Activated B cell treated with CpG ODN at 0.5 μM for 24 hours (primary cell): ENCODE results near the gene GMEB2. TPM values are rescaled to one million over a fixed set of nuclear protein-coding genes. Genes with fewer than 3 reads are reported as not detected.
"Not testable (repeated sequence)": the region's sequence is repeated elsewhere in the genome, so short reads cannot be mapped to it uniquely, and the experiment has no call there.

Source experiments
- ATAC-seq: fragments of 200-7000 bp; cut with Tn5 transposase; one replicate; pipeline ENCODE4 v1.10.0; 2021; ENCODE audit warnings: low read depth, mild to moderate bottlenecking, moderate library complexity
- CTCF ChIA-PET: fragments of 350-600 bp; sonication (Branson Sonifier 250); formaldehyde crosslinking; loops from one replicate; lab custom pipeline; 2021; ENCODE audit warnings: antibody characterized with exemption; lab: Charles Lee
- POLR2A ChIA-PET: fragments of 350-600 bp; sonication (Branson Sonifier 250); formaldehyde crosslinking; loops from one replicate; lab custom pipeline; 2021; ENCODE audit warnings: antibody characterized with exemption; lab: Charles Lee
- DNase-seq: peaks from one replicate; pipeline ENCODE4 v3.0.0; 2022
- H3K27ac Mint-ChIP-seq: one replicate; pipeline ENCODE4 v1.8.0; 2020; ENCODE audit warnings: mixed read lengths
- H3K27me3 Mint-ChIP-seq: one replicate; pipeline ENCODE4 v1.8.0; 2021; ENCODE audit warnings: mixed read lengths
- H3K36me3 Mint-ChIP-seq: one replicate; pipeline ENCODE4 v1.8.0; 2021; ENCODE audit warnings: low read depth, mixed read lengths
- H3K4me1 Mint-ChIP-seq: one replicate; pipeline ENCODE4 v1.8.0; 2021; ENCODE audit warnings: mixed read lengths
- H3K4me3 Mint-ChIP-seq: one replicate; pipeline ENCODE4 v1.8.0; 2020; ENCODE audit warnings: mild to moderate bottlenecking, mixed read lengths
- H3K9me3 Mint-ChIP-seq: one replicate; pipeline ENCODE4 v1.8.0; 2020; ENCODE audit warnings: mixed read lengths
- CTCF ChIP-seq: fragments of 200-600 bp; IDR thresholded peaks from one replicate; pipeline ENCODE4 v1.8.0; 2022; ENCODE audit warnings: antibody characterized with exemption, mild to moderate bottlenecking
- intact Hi-C: fragments of 100-400 bp; cut with micrococcal nuclease; formaldehyde crosslinking; loops from one replicate; pipeline ENCODE4 v1.15.1; 2024
- total RNA-seq: library from RNA; stranded (reverse); gene quantifications from 2 replicates; pipeline ENCODE4 v1.2.3, GENCODE V29; 2022

The GMEB2 gene
- total RNA-seq, 1 donor from 2014 or later = 16.9 TPM

GRCh38 chr20:63639093-63639975 lies 12.4 kb upstream of the GMEB2 start:
- peaks cover 2% of the 10 kb centered on the region for H3K36me3 Mint-ChIP-seq
- POLR2A ChIA-PET = interaction anchor here (0.7 to 6.6 kb wide), 6 partner anchors 8 to 118 kb away, joined by 3 to 161 read pairs (median 6); partner anchors contain the start of genes GMEB2 and RTEL1
- DNase-seq (peak; percentile 52), ATAC-seq (peak; percentile 42)
- H3K27me3 Mint-ChIP-seq = no peaks in the 10 kb centered on the region
- CTCF ChIA-PET = no interaction called here
- H3K9me3 Mint-ChIP-seq = peaks cover 2% of the 10 kb centered on the region
- peak overlapping the region; percentile 84 for H3K4me3 Mint-ChIP-seq
- H3K27ac Mint-ChIP-seq = peak overlapping the region; percentile 99
- no peak for TF ChIP-seq CTCF
- intact Hi-C loops = loop anchor here (1.0 to 5.0 kb wide), 3 partner anchors 12 to 258 kb away; partner anchors contain the start of genes ARFRP1, DNAJC5, GMEB2 and ZGPAT
- peaks cover 57% of the 10 kb centered on the region for H3K4me1 Mint-ChIP-seq

- no peak overlapping the region for H3K4me3 Mint-ChIP-seq
- peaks cover 2% of the 10 kb centered on the region for H3K9me3 Mint-ChIP-seq
- peaks cover 71% of the 10 kb centered on the region for H3K4me1 Mint-ChIP-seq
- intact Hi-C loops = loop anchor here (5.0 kb wide), 2 partner anchors 70 to 260 kb away; partner anchors contain the start of genes ARFRP1, DNAJC5 and ZGPAT
- CTCF ChIA-PET = interaction anchor here (1.3 kb wide), 1 partner anchor 12 kb away, joined by 3 read pairs; no protein-coding TSS in a partner anchor
- DNase-seq = no peak
- H3K36me3 Mint-ChIP-seq = peaks cover 2% of the 10 kb centered on the region
- ATAC-seq = no peak
- H3K27me3 Mint-ChIP-seq = no peaks in the 10 kb centered on the region
- POLR2A ChIA-PET = interaction anchor here (0.7 to 3.4 kb wide), 4 partner anchors 11 to 116 kb away, joined by 3 to 79 read pairs (median 4); partner anchors contain the start of genes GMEB2 and PPDPF
- no peak for TF ChIP-seq CTCF
- peak overlapping the region; percentile 99 for H3K27ac Mint-ChIP-seq
These were observed 10.1 kb upstream of the GMEB2 start for GRCh38 chr20:63636752-63637628.

GRCh38 chr20:63635431-63636141 lies 8.7 kb upstream of the GMEB2 start:
- Mint-ChIP-seq H3K4me3 (peak overlapping the region; percentile 64), H3K27me3 (no peaks in the 10 kb centered on the region), H3K36me3 (peaks cover 2% of the 10 kb centered on the region), H3K4me1 (peaks cover 83% of the 10 kb centered on the region), H3K9me3 (peaks cover 2% of the 10 kb centered on the region), H3K27ac (peak overlapping the region; percentile 97)
- POLR2A ChIA-PET = interaction anchor here (0.6 to 3.4 kb wide), 7 partner anchors 10 to 228 kb away, joined by 3 to 79 read pairs (median 4); partner anchors contain the start of genes GMEB2, PTK6 and RTEL1
- ATAC-seq (peak; percentile 65), DNase-seq (peak; percentile 57)
- CTCF ChIA-PET = interaction anchor here (1.4 kb wide), 1 partner anchor 55 kb away, joined by 3 read pairs; no protein-coding TSS in a partner anchor
- intact Hi-C loops = loop anchor here (1.0 to 5.0 kb wide), 3 partner anchors 8 to 262 kb away; partner anchors contain the start of genes ARFRP1, DNAJC5, GMEB2 and ZGPAT
- TF ChIP-seq CTCF = no peak

- POLR2A ChIA-PET = no interaction called here
These were observed 6.8 kb upstream of the GMEB2 start for GRCh38 chr20:63633732-63634131.

GRCh38 chr20:63631426-63631825 lies 4.5 kb upstream of the GMEB2 start:
- intact Hi-C loops, DNase-seq, H3K9me3 Mint-ChIP-seq, H3K27me3 Mint-ChIP-seq, ATAC-seq: not testable (repeated sequence)
- peak overlapping the region; percentile 84 for H3K27ac Mint-ChIP-seq
- CTCF ChIA-PET = interaction anchor here (1.2 to 1.8 kb wide), 2 partner anchors 10 to 11 kb away, joined by 6 to 10 read pairs; no protein-coding TSS in a partner anchor
- peak overlapping the region; percentile 62 for H3K4me3 Mint-ChIP-seq
- POLR2A ChIA-PET = interaction anchor here (0.7 to 4.6 kb wide), 6 partner anchors 8 to 111 kb away, joined by 3 to 68 read pairs (median 8); partner anchors contain the start of genes HELZ2, PPDPF and PTK6
- H3K4me1 Mint-ChIP-seq = peaks cover 70% of the 10 kb centered on the region
- peaks cover 13% of the 10 kb centered on the region for H3K36me3 Mint-ChIP-seq

More at GRCh38 chr20:63633732-63634131, 6.8 kb upstream of the GMEB2 start:
- Mint-ChIP-seq H3K27me3 (no peaks in the 10 kb centered on the region), H3K4me1 (peaks cover 82% of the 10 kb centered on the region), H3K9me3 (no peaks in the 10 kb centered on the region), H3K36me3 (peaks cover 6% of the 10 kb centered on the region), H3K27ac (peak overlapping the region; percentile 84), H3K4me3 (no peak overlapping the region)
- no peak for ATAC-seq
- TF ChIP-seq CTCF = no peak
- CTCF ChIA-PET = interaction anchor here (0.6 kb wide), 1 partner anchor 405 kb away, joined by 3 read pairs; no protein-coding TSS in a partner anchor
- no peak for DNase-seq
- intact Hi-C loops = no loop called here

GRCh38 chr20:63630956-63631355 lies 4.1 kb upstream of the GMEB2 start:
- ATAC-seq, H3K9me3 Mint-ChIP-seq, H3K27me3 Mint-ChIP-seq, intact Hi-C loops, DNase-seq: not testable (repeated sequence)
- POLR2A ChIA-PET = interaction anchor here (0.6 to 4.6 kb wide), 7 partner anchors 9 to 110 kb away, joined by 3 to 68 read pairs (median 6); partner anchors contain the start of genes HELZ2, PPDPF and PTK6
- CTCF ChIA-PET = interaction anchor here (1.2 kb wide), 1 partner anchor 11 kb away, joined by 6 read pairs; no protein-coding TSS in a partner anchor
- peak overlapping the region; percentile 84 for H3K27ac Mint-ChIP-seq
- H3K4me1 Mint-ChIP-seq = peaks cover 69% of the 10 kb centered on the region
- peaks cover 13% of the 10 kb centered on the region for H3K36me3 Mint-ChIP-seq
- H3K4me3 Mint-ChIP-seq = peak overlapping the region; percentile 62
